Thoracic aorta (tissue), 2 donors: ENCODE data around the gene GPX6. TPM values are rescaled to one million over a fixed set of nuclear protein-coding genes. Genes with fewer than 3 reads are reported as not detected.

Experiments
- ATAC-seq: fragments of 150-250 bp; one replicate; pipeline ENCODE4 v1.8.0; 2017; ENCODE audit warnings: low read depth; ENCODE audit not compliant: insufficient number of reproducible peaks, low FRiP score
- DNase-seq: peaks from one replicate; pipeline ENCODE4 v3.0.0-alpha.2; 2020; ENCODE audit warnings: low spot score
- H3K27ac ChIP-seq, 2 donors: fragments of 200-600 bp; sonication (generic); 1 replicate in 1 of 2; 2 replicates in 1 of 2; pipeline ENCODE4 v1.5.1; 2016; ENCODE audit warnings: mild to moderate bottlenecking in 2 of 2, moderate library complexity in 2 of 2
- H3K27me3 ChIP-seq: fragments of 200-600 bp; sonication (generic); replicated peaks from 2 replicates; pipeline ENCODE4 v1.6.0; 2016; ENCODE audit warnings: mild to moderate bottlenecking; ENCODE audit not compliant: insufficient read depth
- H3K36me3 ChIP-seq: fragments of 200-600 bp; sonication (generic); one replicate; pipeline ENCODE4 v1.5.1; 2016
- H3K4me1 ChIP-seq, 2 donors: fragments of 200-600 bp; sonication (generic); 1 replicate in 1 of 2; 2 replicates in 1 of 2; pipeline versions ENCODE4 v1.5.1 to v1.6.0; 2016; ENCODE audit warnings: low read depth in 2 of 2, mild to moderate bottlenecking in 1 of 2; ENCODE audit not compliant: control insufficient read depth in 1 of 2
- H3K4me3 ChIP-seq: fragments of 200-600 bp; sonication (generic); 2 replicates; pipeline ENCODE4 v1.5.1; 2016; ENCODE audit warnings: mild to moderate bottlenecking
- H3K9me3 ChIP-seq: fragments of 200-600 bp; sonication (generic); 2 replicates; pipeline ENCODE4 v1.5.1; 2016
- total RNA-seq, 2 donors: library from RNA; depleted of rRNA; stranded (reverse); fragments of >200 nt; gene quantifications; one replicate each; pipeline versions ENCODE4 v1.1.0 to v1.2.3, GENCODE V29; 2016
- TF ChIP-seq, protein P1 (sequence below): fragments of 200-600 bp; sonication (generic); IDR thresholded peaks from one replicate; pipeline ENCODE4 v1.5.1; 2019; ENCODE audit warnings: antibody characterized with exemption

Gene GPX6
- total RNA-seq, 2 donors from 2014 or later, result not detected

DNA sequence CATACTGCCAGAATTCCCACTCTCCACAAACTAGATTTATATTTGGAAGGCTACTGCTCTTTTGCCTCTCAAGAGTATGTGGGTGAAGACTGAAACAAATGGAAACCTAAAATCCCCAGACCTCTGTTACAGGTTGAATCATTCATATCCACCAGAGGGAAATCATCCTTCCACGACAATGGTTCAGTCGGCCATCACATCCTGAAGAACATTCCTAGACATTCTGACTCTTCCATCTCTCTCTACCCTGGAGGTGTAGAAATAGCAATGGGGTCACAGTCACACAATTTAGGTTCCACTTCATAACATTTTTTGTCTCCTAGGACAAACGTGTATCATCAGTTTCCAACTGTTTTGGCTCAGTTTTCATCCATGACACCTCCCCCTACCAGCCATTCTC is 18.7 kb upstream of the GPX6 start:
- no peaks in the 10 kb centered on the region for H3K36me3 ChIP-seq
- H3K27ac ChIP-seq, result no peak overlapping the region
- H3K4me3 ChIP-seq, result no peak overlapping the region
- ATAC-seq (no peak), DNase-seq (no peak)
- H3K4me1 ChIP-seq, result no peaks in the 10 kb centered on the region
- no peaks in the 10 kb centered on the region for H3K27me3 ChIP-seq
- TF ChIP-seq, protein P1, sequence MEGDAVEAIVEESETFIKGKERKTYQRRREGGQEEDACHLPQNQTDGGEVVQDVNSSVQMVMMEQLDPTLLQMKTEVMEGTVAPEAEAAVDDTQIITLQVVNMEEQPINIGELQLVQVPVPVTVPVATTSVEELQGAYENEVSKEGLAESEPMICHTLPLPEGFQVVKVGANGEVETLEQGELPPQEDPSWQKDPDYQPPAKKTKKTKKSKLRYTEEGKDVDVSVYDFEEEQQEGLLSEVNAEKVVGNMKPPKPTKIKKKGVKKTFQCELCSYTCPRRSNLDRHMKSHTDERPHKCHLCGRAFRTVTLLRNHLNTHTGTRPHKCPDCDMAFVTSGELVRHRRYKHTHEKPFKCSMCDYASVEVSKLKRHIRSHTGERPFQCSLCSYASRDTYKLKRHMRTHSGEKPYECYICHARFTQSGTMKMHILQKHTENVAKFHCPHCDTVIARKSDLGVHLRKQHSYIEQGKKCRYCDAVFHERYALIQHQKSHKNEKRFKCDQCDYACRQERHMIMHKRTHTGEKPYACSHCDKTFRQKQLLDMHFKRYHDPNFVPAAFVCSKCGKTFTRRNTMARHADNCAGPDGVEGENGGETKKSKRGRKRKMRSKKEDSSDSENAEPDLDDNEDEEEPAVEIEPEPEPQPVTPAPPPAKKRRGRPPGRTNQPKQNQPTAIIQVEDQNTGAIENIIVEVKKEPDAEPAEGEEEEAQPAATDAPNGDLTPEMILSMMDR, result no peak
- no peaks in the 10 kb centered on the region for H3K9me3 ChIP-seq

DNA sequence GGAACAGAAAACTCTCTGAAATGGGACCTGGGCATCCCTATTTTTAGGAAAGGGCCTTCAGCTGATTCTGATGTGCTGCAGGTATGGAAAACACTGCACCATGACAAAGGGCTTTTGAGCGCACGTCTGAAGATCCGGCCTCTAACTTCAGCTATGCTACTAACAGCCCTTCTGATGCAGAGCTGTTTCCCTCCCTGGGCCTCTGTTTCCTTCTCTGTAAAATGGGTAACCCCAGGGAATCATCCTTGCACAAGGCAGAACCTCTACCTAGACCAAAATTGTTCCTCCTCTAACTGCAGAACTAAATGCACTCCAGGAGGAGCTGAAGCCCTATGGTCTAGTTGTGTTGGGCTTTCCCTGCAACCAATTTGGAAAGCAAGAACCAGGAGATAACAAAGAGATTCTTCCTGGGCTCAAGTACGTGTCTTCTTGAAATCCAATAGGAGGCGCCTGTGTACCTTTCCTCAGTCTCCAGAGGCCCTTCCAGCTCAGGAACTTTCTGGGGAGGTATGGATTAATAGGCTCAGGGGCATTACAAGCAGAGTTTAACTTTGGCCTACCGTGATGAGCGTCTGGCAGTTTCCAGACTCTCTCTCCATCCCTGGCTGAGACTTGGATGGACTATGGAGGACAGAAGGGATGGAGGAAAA is 16.0 kb upstream of the GPX6 start:
- H3K4me1 ChIP-seq, result no peaks in the 10 kb centered on the region
- no peak overlapping the region for H3K27ac ChIP-seq
- TF ChIP-seq, protein P1, result no peak
- no peaks in the 10 kb centered on the region for H3K27me3 ChIP-seq
- DNase-seq (no peak), ATAC-seq (no peak)
- H3K9me3 ChIP-seq, result no peaks in the 10 kb centered on the region
- no peak overlapping the region for H3K4me3 ChIP-seq
- H3K36me3 ChIP-seq, result no peaks in the 10 kb centered on the region

- ATAC-seq, result no peak
- Histone ChIP-seq H3K9me3 (no peaks in the 10 kb centered on the region), H3K27ac (no peak overlapping the region), H3K4me3 (no peak overlapping the region), H3K27me3 (no peaks in the 10 kb centered on the region), H3K4me1 (no peaks in the 10 kb centered on the region), H3K36me3 (no peaks in the 10 kb centered on the region)
- no peak for DNase-seq
- TF ChIP-seq, protein P1, result no peak
Observed at GRCh38 chr6:28530777-28531176, 15.2 kb upstream of the GPX6 start.

DNA sequence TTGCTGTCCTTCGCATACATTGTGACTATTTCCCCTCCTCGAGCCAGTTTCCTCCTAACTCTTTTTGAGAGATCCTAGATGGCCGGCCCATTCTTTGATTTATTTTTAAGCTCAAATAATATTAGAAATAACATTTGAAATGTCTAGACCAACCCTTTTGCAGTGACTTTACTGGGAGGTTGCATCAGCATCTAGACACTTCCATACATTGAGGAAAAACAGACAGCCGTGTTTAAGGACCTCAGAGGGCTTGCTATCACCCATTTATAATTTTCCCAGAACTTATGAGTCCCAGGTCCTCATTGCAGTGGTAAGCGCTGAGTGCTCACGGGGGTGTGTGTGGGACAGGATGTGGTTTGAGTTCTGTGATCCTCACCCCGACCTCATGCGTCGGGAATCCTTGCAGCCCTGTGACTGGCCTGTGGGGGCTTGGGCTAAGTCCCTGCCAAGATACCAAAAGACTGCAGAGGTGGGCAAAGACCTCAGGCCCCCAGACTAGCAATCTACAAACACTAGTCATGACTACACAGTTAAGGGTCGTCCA is 10.0 kb upstream of the GPX6 start, which contains the start of gene GPX5:
GPX5 (plus strand) TSS at position 386 of the 544 bp plus-strand sequence; CDS start at position 519, 133 bp downstream.
- ATAC-seq (no peak), DNase-seq (no peak)
- Histone ChIP-seq H3K27me3 (no peaks in the 10 kb centered on the region), H3K4me3 (no peak within 1 kb of the TSS), H3K36me3 (no peaks in the 10 kb centered on the region), H3K4me1 (no peaks in the 10 kb centered on the region), H3K9me3 (no peaks in the 10 kb centered on the region), H3K27ac (no peak within 1 kb of the TSS)
- TF ChIP-seq, protein P1, result no peak

- no peak for ATAC-seq
- Histone ChIP-seq H3K27ac (no peak overlapping the region), H3K36me3 (no peaks in the 10 kb centered on the region), H3K4me3 (no peak overlapping the region), H3K9me3 (no peaks in the 10 kb centered on the region), H3K4me1 (no peaks in the 10 kb centered on the region), H3K27me3 (no peaks in the 10 kb centered on the region)
- no peak for DNase-seq
- TF ChIP-seq, protein P1, result no peak
Observed at GRCh38 chr6:28523241-28523622, 7.6 kb upstream of the GPX6 start.
